ENCODE results near the gene OTOP3.
A peak's percentile ranks its signal among the peaks of the same experiment; 100 is the strongest.
"Not testable (repeated sequence)": the region's sequence is repeated elsewhere in the genome, so short reads cannot be mapped to it uniquely, and the experiment has no call there.

Gene OTOP3

GRCh38 chr17:74963656-74964055 lies 28.0 kb downstream of the OTOP3 start:
- no peak for DNase-seq

GRCh38 chr17:74964246-74964761 lies 28.6 kb downstream of the OTOP3 start:
- DNase-seq, result no peak

- no peak for DNase-seq
These were observed 29.4 kb downstream of the OTOP3 start for GRCh38 chr17:74964988-74965622.

- no peak for DNase-seq
These were observed 32.7 kb downstream of the OTOP3 start for GRCh38 chr17:74968361-74968780.

GRCh38 chr17:74969501-74969900 lies 33.8 kb downstream of the OTOP3 start:
- not testable (repeated sequence) for DNase-seq

- DNase-seq, result no peak
These were observed 34.7 kb downstream of the OTOP3 start for GRCh38 chr17:74970395-74970794.

- no peak for DNase-seq
These were observed 35.6 kb downstream of the OTOP3 start for GRCh38 chr17:74971069-74971841.

- DNase-seq, result no peak
These were observed 36.1 kb downstream of the OTOP3 start for GRCh38 chr17:74971842-74972106.

- peak; percentile 73 for DNase-seq
These were observed 36.6 kb downstream of the OTOP3 start, which contains the start of gene HID1 for GRCh38 chr17:74972107-74972972. Gene HID1 (minus strand): TSS chr17:74972759. CDS start chr17:74972656, 103 bp downstream.

- no peak for DNase-seq
These were observed 37.3 kb downstream of the OTOP3 start for GRCh38 chr17:74972973-74973328.

GRCh38 chr17:74975943-74976342 lies 40.2 kb downstream of the OTOP3 start:
- no peak for DNase-seq

- no peak for DNase-seq
These were observed 42.1 kb downstream of the OTOP3 start for GRCh38 chr17:74977802-74978201.

- no peak for DNase-seq
These were observed 42.5 kb downstream of the OTOP3 start for GRCh38 chr17:74978240-74978639.

- DNase-seq, result no peak
These were observed 43.9 kb downstream of the OTOP3 start for GRCh38 chr17:74979408-74980146.

GRCh38 chr17:74981318-74981978 lies 45.8 kb downstream of the OTOP3 start:
- no peak for DNase-seq

- DNase-seq, result peak; percentile 75
These were observed 46.4 kb downstream of the OTOP3 start for GRCh38 chr17:74981979-74982662.

GRCh38 chr17:74982663-74983313 lies 47.1 kb downstream of the OTOP3 start:
- DNase-seq, result not testable (repeated sequence)

- no peak for DNase-seq
These were observed 50.5 kb downstream of the OTOP3 start for GRCh38 chr17:74986206-74986576.

GRCh38 chr17:74987418-74987908 lies 51.8 kb downstream of the OTOP3 start, which contains the start of gene CDR2L:
Gene CDR2L (plus strand): TSS chr17:74987632. CDS start chr17:74988044, 412 bp downstream.
- DNase-seq, result peak; percentile 88

GRCh38 chr17:74987909-74988711 lies 52.4 kb downstream of the OTOP3 start:
- DNase-seq, result no peak
